PC-3 (cell line): ENCODE measurements around the gene VWA7. TPM values are rescaled to one million over a fixed set of nuclear protein-coding genes. Genes with fewer than 3 reads are reported as not detected.

ENCODE experiments used
- ATAC-seq: fragments of 200-7000 bp; cut with Tn5 transposase; 2 replicates; pipeline ENCODE4 v1.9.1; 2020; ENCODE audit warnings: mild to moderate bottlenecking, moderate library complexity
- BruUV-seq: library from RNA; stranded (reverse); fragments of 400-500 nt; replicated peaks from 2 replicates; lab custom pipeline; 2021; lab: Mats Ljungman, UMichigan
- CTCF ChIA-PET: fragments of 300-600 bp; sonication (Branson Sonifier 250); formaldehyde crosslinking; loops from one replicate; lab custom pipeline; 2022; ENCODE audit warnings: antibody characterized with exemption; lab: Charles Lee
- POLR2A ChIA-PET: fragments of 300-600 bp; sonication (Branson Sonifier 250); formaldehyde crosslinking; loops from one replicate; lab custom pipeline; 2022; ENCODE audit warnings: antibody characterized with exemption; ENCODE audit not compliant: unreplicated experiment; lab: Charles Lee
- DNase-seq: peaks from one replicate; pipeline ENCODE4 v3.0.0-alpha.2; 2015
- H2AFZ ChIP-seq: fragments of 300-600 bp; sonication (generic); 2 replicates; pipeline ENCODE4 v1.6.0; 2016; ENCODE audit warnings: antibody characterized with exemption, low read length
- H3F3A ChIP-seq: fragments of 300-600 bp; sonication (generic); one replicate; pipeline ENCODE4 v1.6.0; 2017; ENCODE audit warnings: antibody characterized with exemption, low read length, control low read depth, mild to moderate bottlenecking; ENCODE audit not compliant: unreplicated experiment
- H3K27ac ChIP-seq: fragments of 300-600 bp; sonication (generic); 2 replicates; pipeline ENCODE4 v1.5.1; 2016; ENCODE audit warnings: mild to moderate bottlenecking, low read length
- H3K27me3 ChIP-seq: fragments of 300-600 bp; sonication (generic); 2 replicates; pipeline ENCODE4 v1.6.1; 2016; ENCODE audit warnings: low read length, mixed read lengths
- H3K36me3 ChIP-seq: fragments of 300-600 bp; sonication (generic); 2 replicates; pipeline ENCODE4 v1.6.1; 2016; ENCODE audit warnings: low read depth, mixed run types, low read length, mixed read lengths
- H3K4me1 ChIP-seq: fragments of 300-600 bp; sonication (generic); 2 replicates; pipeline ENCODE4 v1.5.1; 2016; ENCODE audit warnings: low read length; ENCODE audit not compliant: insufficient read depth
- H3K4me2 ChIP-seq: fragments of 300-600 bp; sonication (generic); 2 replicates; pipeline ENCODE4 v1.6.0; 2016; ENCODE audit warnings: low read length
- H3K4me3 ChIP-seq: fragments of 300-600 bp; sonication (generic); 2 replicates; pipeline ENCODE4 v1.5.1; 2016; ENCODE audit warnings: mild to moderate bottlenecking, low read length, mixed read lengths
- H3K79me2 ChIP-seq: fragments of 300-600 bp; sonication (generic); 2 replicates; pipeline ENCODE4 v1.6.1; 2017; ENCODE audit warnings: low read length, mixed read lengths
- H3K9ac ChIP-seq: fragments of 300-600 bp; sonication (generic); 2 replicates; pipeline ENCODE4 v1.6.0; 2016; ENCODE audit warnings: mild to moderate bottlenecking, low read length
- H3K9me2 ChIP-seq: fragments of 300-600 bp; sonication (generic); replicated peaks from 2 replicates; pipeline ENCODE4 v1.6.1; 2016; ENCODE audit warnings: mixed run types, low read length, mixed read lengths
- H3K9me3 ChIP-seq: fragments of 300-600 bp; sonication (generic); 2 replicates; pipeline ENCODE4 v1.6.1; 2016; ENCODE audit warnings: low read length, mixed read lengths
- H4K20me1 ChIP-seq: fragments of 300-600 bp; sonication (generic); 2 replicates; pipeline ENCODE4 v1.6.1; 2016; ENCODE audit warnings: low read length, mixed read lengths
- EZH2 ChIP-seq: fragments of 300-600 bp; sonication (generic); IDR thresholded peaks from one replicate; pipeline ENCODE4 v1.6.1; 2017; ENCODE audit warnings: antibody characterized with exemption, mild to moderate bottlenecking, low read length; ENCODE audit not compliant: unreplicated experiment
- EZH2phosphoT487 ChIP-seq: fragments of 300-600 bp; sonication (generic); IDR thresholded peaks from 2 replicates; pipeline ENCODE4 v1.6.1; 2018; ENCODE audit warnings: mild to moderate bottlenecking, antibody characterized with exemption, low read length, borderline replicate concordance
- intact Hi-C: fragments of 100-400 bp; cut with micrococcal nuclease; formaldehyde crosslinking; loops from 2 replicates; pipeline ENCODE4 v1.9.0; 2023
- total RNA-seq: library from RNA; depleted of rRNA; stranded (reverse); fragments of >200 nt; gene quantifications from 2 replicates; pipeline ENCODE4 v1.2.3, GENCODE V29; 2014
- TF ChIP-seq, protein P1 (sequence below): fragments of 300-600 bp; sonication (generic); conservative IDR thresholded peaks from 2 replicates; pipeline ENCODE4 v1.5.1; 2017; ENCODE audit warnings: antibody characterized with exemption, low read depth, mild to moderate bottlenecking, low read length

VWA7 gene
- total RNA-seq, 1 experiment from 2014 or later: 1.9 TPM

- Histone ChIP-seq H3K9me2 (no peaks in the 10 kb centered on the region), H4K20me1 (no peaks in the 10 kb centered on the region), H3K79me2 (peaks cover 56% of the 10 kb centered on the region), H3K9ac (peak overlapping the region; percentile 77), H3F3A (no peaks in the 10 kb centered on the region), H3K4me3 (peak overlapping the region; percentile 87), H2AFZ (no peak overlapping the region), H3K9me3 (no peaks in the 10 kb centered on the region), H3K36me3 (peaks cover 20% of the 10 kb centered on the region; the same call in 1 of the 2 replicates), H3K27ac (peak overlapping the region; percentile 80), H3K27me3 (no peaks in the 10 kb centered on the region), H3K4me2 (peak overlapping the region; percentile 95), H3K4me1 (peaks cover 24% of the 10 kb centered on the region)
- BruUV-seq: no TSS peak
- ChIA-PET POLR2A (interaction anchor here (0.7 to 1.5 kb wide), 2 partner anchors 36 to 62 kb away, joined by 3 to 6 read pairs; partner anchors contain the start of gene HSPA1B), CTCF (no interaction called here)
- intact Hi-C loops: no loop called here
- TF ChIP-seq EZH2phosphoT487: no peak
- TF ChIP-seq, protein P1, sequence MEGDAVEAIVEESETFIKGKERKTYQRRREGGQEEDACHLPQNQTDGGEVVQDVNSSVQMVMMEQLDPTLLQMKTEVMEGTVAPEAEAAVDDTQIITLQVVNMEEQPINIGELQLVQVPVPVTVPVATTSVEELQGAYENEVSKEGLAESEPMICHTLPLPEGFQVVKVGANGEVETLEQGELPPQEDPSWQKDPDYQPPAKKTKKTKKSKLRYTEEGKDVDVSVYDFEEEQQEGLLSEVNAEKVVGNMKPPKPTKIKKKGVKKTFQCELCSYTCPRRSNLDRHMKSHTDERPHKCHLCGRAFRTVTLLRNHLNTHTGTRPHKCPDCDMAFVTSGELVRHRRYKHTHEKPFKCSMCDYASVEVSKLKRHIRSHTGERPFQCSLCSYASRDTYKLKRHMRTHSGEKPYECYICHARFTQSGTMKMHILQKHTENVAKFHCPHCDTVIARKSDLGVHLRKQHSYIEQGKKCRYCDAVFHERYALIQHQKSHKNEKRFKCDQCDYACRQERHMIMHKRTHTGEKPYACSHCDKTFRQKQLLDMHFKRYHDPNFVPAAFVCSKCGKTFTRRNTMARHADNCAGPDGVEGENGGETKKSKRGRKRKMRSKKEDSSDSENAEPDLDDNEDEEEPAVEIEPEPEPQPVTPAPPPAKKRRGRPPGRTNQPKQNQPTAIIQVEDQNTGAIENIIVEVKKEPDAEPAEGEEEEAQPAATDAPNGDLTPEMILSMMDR: no peak
- no peak for TF ChIP-seq EZH2
- no peak for ATAC-seq
- DNase-seq: no peak
These were observed 14.9 kb upstream of the VWA7 start for GRCh38 chr6:31792090-31792374.

DNA sequence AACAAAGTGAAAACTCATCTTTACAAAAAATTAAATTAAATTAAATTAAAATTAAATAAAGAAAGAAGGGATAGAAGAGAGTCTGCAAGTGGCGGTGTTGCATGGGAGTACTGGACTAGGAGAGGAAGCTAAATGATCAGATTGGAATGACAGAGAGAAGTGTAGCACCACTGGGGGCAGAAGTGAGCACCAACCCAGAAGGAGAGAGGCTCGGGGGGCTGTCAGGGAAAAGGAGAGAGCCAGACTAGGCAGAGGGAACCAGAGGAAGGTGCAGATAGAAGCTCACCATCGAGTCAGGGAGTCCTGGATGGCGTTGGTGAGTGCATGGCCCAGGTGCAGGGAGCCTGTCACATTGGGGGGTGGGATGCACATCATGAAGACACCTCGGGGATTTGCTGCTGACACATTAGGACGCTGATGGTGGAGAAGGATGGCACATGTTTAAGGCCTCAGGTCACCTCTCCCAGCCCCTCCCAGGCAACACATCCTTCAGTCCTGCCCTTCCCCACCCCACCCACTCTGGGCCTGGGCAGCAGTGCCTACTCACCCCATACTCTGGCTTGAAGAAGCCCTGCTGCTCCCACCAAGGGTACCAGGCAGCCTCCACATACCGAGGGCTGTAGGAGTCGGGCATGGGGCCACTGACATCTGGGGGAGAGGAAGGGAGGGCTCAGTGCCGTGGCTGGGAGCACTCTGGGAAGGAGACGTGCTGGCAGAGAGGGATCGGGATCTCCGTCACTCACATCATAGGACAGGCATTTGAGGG, 14.4 kb upstream of the VWA7 start:
- H3F3A ChIP-seq: no peaks in the 10 kb centered on the region
- DNase-seq: peak; percentile 53
- H3K27me3 ChIP-seq: no peaks in the 10 kb centered on the region
- peaks cover 20% of the 10 kb centered on the region; the same call in 1 of the 2 replicates for H3K36me3 ChIP-seq
- H3K9me2 ChIP-seq: no peaks in the 10 kb centered on the region
- peak overlapping the region; percentile 87; the same call in 1 of the 2 replicates for H3K4me3 ChIP-seq
- H3K27ac ChIP-seq: no peak overlapping the region
- ChIA-PET CTCF (interaction anchor here (0.5 to 1.0 kb wide), 4 partner anchors 15 to 390 kb away, joined by 3 to 5 read pairs (median 4); partner anchors contain the start of gene LSM2), POLR2A (interaction anchor here (0.7 to 1.5 kb wide), 3 partner anchors 24 to 61 kb away, joined by 3 to 6 read pairs (median 4); partner anchors contain the start of genes HSPA1A and HSPA1B)
- peaks cover 24% of the 10 kb centered on the region for H3K4me1 ChIP-seq
- TF ChIP-seq, protein P1: peak; percentile 62
- TF ChIP-seq EZH2phosphoT487: no peak
- H3K9ac ChIP-seq: no peak overlapping the region
- intact Hi-C loops: no loop called here
- H3K9me3 ChIP-seq: no peaks in the 10 kb centered on the region
- no peaks in the 10 kb centered on the region for H4K20me1 ChIP-seq
- no peak for ATAC-seq
- no peak overlapping the region for H2AFZ ChIP-seq
- no TSS peak for BruUV-seq
- H3K79me2 ChIP-seq: peaks cover 56% of the 10 kb centered on the region
- peak overlapping the region; percentile 95 for H3K4me2 ChIP-seq

- CTCF ChIA-PET: no interaction called here
- no TSS peak for BruUV-seq
- intact Hi-C loops: no loop called here
- H3K4me3 ChIP-seq: no peak overlapping the region
- no peaks in the 10 kb centered on the region for H3K27me3 ChIP-seq
- H3K9me3 ChIP-seq: no peaks in the 10 kb centered on the region
- H3K27ac ChIP-seq: no peak overlapping the region
- no peaks in the 10 kb centered on the region for H3K4me1 ChIP-seq
- peaks cover 44% of the 10 kb centered on the region for H3K36me3 ChIP-seq
- POLR2A ChIA-PET: interaction anchor here (0.8 kb wide), 1 partner anchor 42 kb away, joined by 4 read pairs; no protein-coding TSS in a partner anchor
- no peaks in the 10 kb centered on the region for H3F3A ChIP-seq
- DNase-seq (no peak), ATAC-seq (no peak)
- no peak overlapping the region for H3K9ac ChIP-seq
- H4K20me1 ChIP-seq: no peaks in the 10 kb centered on the region
- no peaks in the 10 kb centered on the region for H3K9me2 ChIP-seq
- no peak overlapping the region for H3K4me2 ChIP-seq
- TF ChIP-seq, protein P1: no peak
- TF ChIP-seq EZH2phosphoT487: no peak
- TF ChIP-seq EZH2: no peak
- no peak overlapping the region for H2AFZ ChIP-seq
- H3K79me2 ChIP-seq: peaks cover 9% of the 10 kb centered on the region
These were observed 8.3 kb upstream of the VWA7 start for GRCh38 chr6:31785475-31785874.
